Measurements from ENCODE around the gene RTBDN. TPM values are rescaled to one million over a fixed set of nuclear protein-coding genes. Genes with fewer than 3 reads are reported as not detected.

Gene RTBDN
- total RNA-seq, 1 experiment from 2014 or later, result 2.4 TPM

- in situ Hi-C loops (cut with HindIII; ENCODE audit: low pct_unique_long_range_greater_than_20kb, low sequenced_read_pairs) (no loop called here), intact Hi-C loops (cut with micrococcal nuclease; ENCODE audit: unreplicated experiment) (no loop called here)
- ChIA-PET POLR2A (no interaction called here), CTCF (no interaction called here)
- 0 out of 2 replicates have a peak, but pooled peaks have one; percentile 22 for ATAC-seq
- H3K27ac ChIP-seq (ENCODE audit: low read length), result no peak overlapping the region
- BruUV-seq (replicated peaks), result no TSS peak
- TF ChIP-seq POLR2AphosphoS5 (IDR thresholded peaks at IDR 0.05; ENCODE audit: low read depth, low read length) (no peak), SIN3A (IDR thresholded peaks at IDR 0.05; ENCODE audit: borderline replicate concordance, insufficient read depth, low read depth, low read length) (no peak), REST (IDR thresholded peaks at IDR 0.05; ENCODE audit: insufficient read depth in 1 of 2, low read depth in 2 of 2, low read length in 1 of 2) (no peak), TCF7L2 (IDR thresholded peaks at IDR 0.05; ENCODE audit: low read depth, low read length) (no peak)
- TF ChIP-seq, protein P1, sequence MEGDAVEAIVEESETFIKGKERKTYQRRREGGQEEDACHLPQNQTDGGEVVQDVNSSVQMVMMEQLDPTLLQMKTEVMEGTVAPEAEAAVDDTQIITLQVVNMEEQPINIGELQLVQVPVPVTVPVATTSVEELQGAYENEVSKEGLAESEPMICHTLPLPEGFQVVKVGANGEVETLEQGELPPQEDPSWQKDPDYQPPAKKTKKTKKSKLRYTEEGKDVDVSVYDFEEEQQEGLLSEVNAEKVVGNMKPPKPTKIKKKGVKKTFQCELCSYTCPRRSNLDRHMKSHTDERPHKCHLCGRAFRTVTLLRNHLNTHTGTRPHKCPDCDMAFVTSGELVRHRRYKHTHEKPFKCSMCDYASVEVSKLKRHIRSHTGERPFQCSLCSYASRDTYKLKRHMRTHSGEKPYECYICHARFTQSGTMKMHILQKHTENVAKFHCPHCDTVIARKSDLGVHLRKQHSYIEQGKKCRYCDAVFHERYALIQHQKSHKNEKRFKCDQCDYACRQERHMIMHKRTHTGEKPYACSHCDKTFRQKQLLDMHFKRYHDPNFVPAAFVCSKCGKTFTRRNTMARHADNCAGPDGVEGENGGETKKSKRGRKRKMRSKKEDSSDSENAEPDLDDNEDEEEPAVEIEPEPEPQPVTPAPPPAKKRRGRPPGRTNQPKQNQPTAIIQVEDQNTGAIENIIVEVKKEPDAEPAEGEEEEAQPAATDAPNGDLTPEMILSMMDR (IDR thresholded peaks at IDR 0.05), result no peak
- DNase-seq (ENCODE audit: low read depth, low spot score), result no peak
- H3K4me1 ChIP-seq (ENCODE audit: control insufficient read depth, insufficient read depth, low read length), result no peaks in the 10 kb centered on the region
- H3K36me3 ChIP-seq (ENCODE audit: control insufficient read depth, insufficient read depth, low read length), result no peaks in the 10 kb centered on the region
- no peaks in the 10 kb centered on the region for H3K9me3 ChIP-seq (ENCODE audit: control insufficient read depth, insufficient read depth, low read depth, low read length)
- H3K27me3 ChIP-seq (ENCODE audit: control insufficient read depth, insufficient read depth, low read length), result no peaks in the 10 kb centered on the region
- H3K4me3 ChIP-seq (ENCODE audit: low read depth in 2 of 2, low read length in 2 of 2), result no peak overlapping the region
Measured at GRCh38 chr19:12867120-12868099, 33.0 kb upstream of the RTBDN start.

DNA sequence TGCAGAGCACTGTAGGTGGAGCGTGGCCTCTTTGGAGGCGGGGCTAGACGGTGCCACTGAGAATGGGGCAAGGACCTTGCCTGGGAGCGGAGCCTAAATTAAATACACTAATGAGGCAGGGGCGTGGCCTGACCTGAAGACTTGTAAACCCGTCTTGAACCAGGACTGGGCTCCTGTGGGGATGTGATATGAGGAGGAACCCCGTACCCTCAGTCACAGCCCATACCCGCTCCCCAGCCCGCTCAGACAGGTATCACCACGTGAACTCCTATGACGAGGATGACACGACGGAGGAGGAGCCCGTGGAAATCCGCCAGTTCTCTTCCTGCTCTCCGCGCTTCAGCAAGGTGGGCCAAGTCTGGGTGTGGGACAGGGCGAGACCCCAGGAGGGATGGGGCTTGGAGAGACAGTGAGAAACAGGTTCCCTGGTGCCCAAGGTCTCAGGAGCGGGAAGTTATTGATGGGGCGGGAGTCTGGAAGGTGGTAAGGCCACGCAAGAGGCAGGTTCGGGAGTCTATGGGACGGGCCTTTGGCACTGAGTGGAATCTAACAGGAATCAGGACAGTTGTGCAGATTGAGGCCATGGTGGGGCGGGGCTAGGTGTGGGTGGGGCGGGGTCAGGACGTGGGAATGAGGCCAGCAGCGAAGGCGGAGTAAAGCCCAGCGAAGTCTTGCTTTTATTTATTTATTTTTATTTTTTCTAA lies 32.2 kb upstream of the RTBDN start:
- H3K27me3 ChIP-seq (ENCODE audit: control insufficient read depth, insufficient read depth, low read length), result no peaks in the 10 kb centered on the region
- ATAC-seq (no peak), DNase-seq (ENCODE audit: low read depth, low spot score) (no peak)
- H3K4me1 ChIP-seq (ENCODE audit: control insufficient read depth, insufficient read depth, low read length), result no peaks in the 10 kb centered on the region
- intact Hi-C loops (cut with micrococcal nuclease; ENCODE audit: unreplicated experiment), result no loop called here
- in situ Hi-C loops (cut with HindIII; ENCODE audit: low pct_unique_long_range_greater_than_20kb, low sequenced_read_pairs), result no loop called here
- no peak overlapping the region for H3K4me3 ChIP-seq (ENCODE audit: low read depth in 2 of 2, low read length in 2 of 2)
- CTCF ChIA-PET, result no interaction called here
- H3K9me3 ChIP-seq (ENCODE audit: control insufficient read depth, insufficient read depth, low read depth, low read length), result no peaks in the 10 kb centered on the region
- no peak overlapping the region for H3K27ac ChIP-seq (ENCODE audit: low read length)
- BruUV-seq (replicated peaks), result no TSS peak
- no peak for TF ChIP-seq TCF7L2 (IDR thresholded peaks at IDR 0.05; ENCODE audit: low read depth, low read length)
- TF ChIP-seq, protein P1 (IDR thresholded peaks at IDR 0.05), result no peak
- TF ChIP-seq POLR2AphosphoS5 (IDR thresholded peaks at IDR 0.05; ENCODE audit: low read depth, low read length), result no peak
- TF ChIP-seq SIN3A (IDR thresholded peaks at IDR 0.05; ENCODE audit: borderline replicate concordance, insufficient read depth, low read depth, low read length), result no peak
- no peak for TF ChIP-seq REST (IDR thresholded peaks at IDR 0.05; ENCODE audit: insufficient read depth in 1 of 2, low read depth in 2 of 2, low read length in 1 of 2)
- POLR2A ChIA-PET, result no interaction called here
- H3K36me3 ChIP-seq (ENCODE audit: control insufficient read depth, insufficient read depth, low read length), result no peaks in the 10 kb centered on the region

All from Panc1 (cell line).